ENCODE measurements around the gene RSU1. TPM values are rescaled to one million over a fixed set of nuclear protein-coding genes. Genes with fewer than 3 reads are reported as not detected.
A peak's percentile ranks its signal among the peaks of the same experiment; 100 is the strongest.

Gene RSU1
- total RNA-seq, 1 experiment from 2014 or later = 29.5 TPM

DNA sequence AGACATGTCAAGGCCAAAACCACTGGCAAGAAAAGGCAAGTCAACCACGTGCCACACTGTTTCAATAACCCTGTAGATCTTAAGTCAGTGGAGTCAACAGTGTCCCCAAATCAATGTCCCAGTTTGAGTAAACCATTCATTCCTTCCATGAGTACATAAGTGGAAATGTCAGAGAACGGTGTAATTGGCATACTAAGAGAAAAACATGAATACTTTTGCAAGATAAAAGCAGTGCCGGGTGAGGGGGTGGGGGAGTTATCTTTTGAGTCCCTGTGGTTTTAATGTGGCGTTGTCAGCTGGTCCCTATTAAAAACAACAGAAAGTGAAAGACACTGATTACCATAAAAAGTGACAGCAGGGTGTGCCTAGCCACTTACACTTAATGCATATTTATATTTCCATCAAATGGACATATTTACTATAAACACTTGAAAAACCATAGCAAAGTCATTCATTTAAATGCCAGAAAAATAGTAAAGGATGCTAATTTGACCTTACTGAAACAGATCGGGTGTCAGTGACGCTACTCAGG lies 37.8 kb downstream of the RSU1 start:
- CTCF ChIA-PET = no interaction called here
- intact Hi-C loops (cut with micrococcal nuclease) = loop anchor here (5.0 to 10.0 kb wide), 2 partner anchors 465 to 732 kb away; no protein-coding TSS in a partner anchor
- H3K9me3 ChIP-seq (ENCODE audit: control insufficient read depth in 1 of 2, insufficient read depth in 1 of 2, low read depth in 1 of 2, low read length in 2 of 2) = no peaks in the 10 kb centered on the region
- H3K4me1 ChIP-seq (ENCODE audit: control insufficient read depth in 1 of 2, insufficient read depth in 2 of 2, low read length in 2 of 2) = no peaks in the 10 kb centered on the region
- no peaks in the 10 kb centered on the region for H4K20me1 ChIP-seq (ENCODE audit: insufficient read depth)
- no peaks in the 10 kb centered on the region for H3K27me3 ChIP-seq (ENCODE audit: insufficient read depth, low read length)
- H3K9me2 ChIP-seq (ENCODE audit: insufficient read depth) = no peaks in the 10 kb centered on the region
- ATAC-seq = no peak
- no peak for DNase-seq (ENCODE audit: low read depth, low spot score)
- H2AFZ ChIP-seq (ENCODE audit: low read depth, low read length, poor library complexity, severe bottlenecking) = no peak overlapping the region
- no peak overlapping the region for H3K4me3 ChIP-seq (replicated peaks in 1 of 2; ENCODE audit: low read depth in 1 of 2, low read length in 2 of 2)
- H3K27ac ChIP-seq (ENCODE audit: low read depth, low read length) = no peak overlapping the region
- H3K36me3 ChIP-seq (ENCODE audit: control insufficient read depth in 1 of 2, insufficient read depth in 2 of 2, low read length in 2 of 2) = no peaks in the 10 kb centered on the region
- TF ChIP-seq SP1 (IDR thresholded peaks at IDR 0.05; ENCODE audit: low read depth) (no peak), TCF7L2 (IDR thresholded peaks at IDR 0.05; ENCODE audit: borderline replicate concordance, extremely low read depth, insufficient read depth, insufficient read length) (no peak), JUND (IDR thresholded peaks at IDR 0.05) (no peak), ELF1 (IDR thresholded peaks at IDR 0.05; ENCODE audit: borderline replicate concordance, low read depth) (no peak), EZH2phosphoT487 (IDR thresholded peaks at IDR 0.05; ENCODE audit: borderline replicate concordance) (no peak), SIN3A (IDR thresholded peaks at IDR 0.05; ENCODE audit: low read depth) (no peak)
- POLR2A ChIA-PET = no interaction called here
- RAD21 ChIA-PET (ENCODE audit: low non-redundant PET in 1 of 2, low total read pairs in 2 of 2, uncharacterized antibody in 2 of 2, unreplicated experiment in 2 of 2) = no interaction called here
- no peaks in the 10 kb centered on the region for H3K79me2 ChIP-seq (ENCODE audit: insufficient read depth, low read length)
- H3K9ac ChIP-seq (ENCODE audit: low read length) = no peak overlapping the region
- H3K4me2 ChIP-seq (ENCODE audit: low read length) = no peak overlapping the region
- BruUV-seq (replicated peaks) = TSS peak; percentile 16

GRCh38 chr10:16777473-16778370 lies 39.5 kb downstream of the RSU1 start:
- Histone ChIP-seq H3K4me2 (ENCODE audit: low read length) (no peak overlapping the region), H3K27me3 (ENCODE audit: insufficient read depth, low read length) (no peaks in the 10 kb centered on the region), H3K36me3 (ENCODE audit: control insufficient read depth in 1 of 2, insufficient read depth in 2 of 2, low read length in 2 of 2) (no peaks in the 10 kb centered on the region), H3K9ac (ENCODE audit: low read length) (no peak overlapping the region), H3K79me2 (ENCODE audit: insufficient read depth, low read length) (no peaks in the 10 kb centered on the region), H3K9me2 (ENCODE audit: insufficient read depth) (no peaks in the 10 kb centered on the region), H3K9me3 (ENCODE audit: control insufficient read depth in 1 of 2, insufficient read depth in 1 of 2, low read depth in 1 of 2, low read length in 2 of 2) (no peaks in the 10 kb centered on the region), H3K4me3 (replicated peaks in 1 of 2; ENCODE audit: low read depth in 1 of 2, low read length in 2 of 2) (no peak overlapping the region), H4K20me1 (ENCODE audit: insufficient read depth) (no peaks in the 10 kb centered on the region), H2AFZ (ENCODE audit: low read depth, low read length, poor library complexity, severe bottlenecking) (no peak overlapping the region), H3K4me1 (ENCODE audit: control insufficient read depth in 1 of 2, insufficient read depth in 2 of 2, low read length in 2 of 2) (no peaks in the 10 kb centered on the region), H3K27ac (ENCODE audit: low read depth, low read length) (no peak overlapping the region)
- ChIA-PET RAD21 (ENCODE audit: low non-redundant PET in 1 of 2, low total read pairs in 2 of 2, uncharacterized antibody in 2 of 2, unreplicated experiment in 2 of 2) (no interaction called here), POLR2A (no interaction called here), CTCF (interaction anchor here (0.6 to 1.2 kb wide), 7 partner anchors 19 to 899 kb away, joined by 3 to 10 read pairs (median 3); partner anchors contain the start of gene RSU1)
- intact Hi-C loops (cut with micrococcal nuclease) = loop anchor here (2.0 to 10.0 kb wide), 5 partner anchors 463 to 899 kb away; no protein-coding TSS in a partner anchor
- DNase-seq (ENCODE audit: low read depth, low spot score) = peak; percentile 19
- TF ChIP-seq ELF1 (IDR thresholded peaks at IDR 0.05; ENCODE audit: borderline replicate concordance, low read depth) (no peak), RAD21 (IDR thresholded peaks at IDR 0.05; ENCODE audit: low read depth) (peak; percentile 69), CTCF (IDR thresholded peaks at IDR 0.05 in 2 of 3, conservative IDR thresholded peaks at IDR 0.05 in 1 of 3; ENCODE audit: borderline replicate concordance in 1 of 3, insufficient read depth in 1 of 3, low read depth in 2 of 3, low read length in 2 of 3) (peak; percentile 41 to 81 (median 58); a peak in 5 of 6 replicates), EZH2 (IDR thresholded peaks at IDR 0.05) (no peak)
- TF ChIP-seq, protein P1, sequence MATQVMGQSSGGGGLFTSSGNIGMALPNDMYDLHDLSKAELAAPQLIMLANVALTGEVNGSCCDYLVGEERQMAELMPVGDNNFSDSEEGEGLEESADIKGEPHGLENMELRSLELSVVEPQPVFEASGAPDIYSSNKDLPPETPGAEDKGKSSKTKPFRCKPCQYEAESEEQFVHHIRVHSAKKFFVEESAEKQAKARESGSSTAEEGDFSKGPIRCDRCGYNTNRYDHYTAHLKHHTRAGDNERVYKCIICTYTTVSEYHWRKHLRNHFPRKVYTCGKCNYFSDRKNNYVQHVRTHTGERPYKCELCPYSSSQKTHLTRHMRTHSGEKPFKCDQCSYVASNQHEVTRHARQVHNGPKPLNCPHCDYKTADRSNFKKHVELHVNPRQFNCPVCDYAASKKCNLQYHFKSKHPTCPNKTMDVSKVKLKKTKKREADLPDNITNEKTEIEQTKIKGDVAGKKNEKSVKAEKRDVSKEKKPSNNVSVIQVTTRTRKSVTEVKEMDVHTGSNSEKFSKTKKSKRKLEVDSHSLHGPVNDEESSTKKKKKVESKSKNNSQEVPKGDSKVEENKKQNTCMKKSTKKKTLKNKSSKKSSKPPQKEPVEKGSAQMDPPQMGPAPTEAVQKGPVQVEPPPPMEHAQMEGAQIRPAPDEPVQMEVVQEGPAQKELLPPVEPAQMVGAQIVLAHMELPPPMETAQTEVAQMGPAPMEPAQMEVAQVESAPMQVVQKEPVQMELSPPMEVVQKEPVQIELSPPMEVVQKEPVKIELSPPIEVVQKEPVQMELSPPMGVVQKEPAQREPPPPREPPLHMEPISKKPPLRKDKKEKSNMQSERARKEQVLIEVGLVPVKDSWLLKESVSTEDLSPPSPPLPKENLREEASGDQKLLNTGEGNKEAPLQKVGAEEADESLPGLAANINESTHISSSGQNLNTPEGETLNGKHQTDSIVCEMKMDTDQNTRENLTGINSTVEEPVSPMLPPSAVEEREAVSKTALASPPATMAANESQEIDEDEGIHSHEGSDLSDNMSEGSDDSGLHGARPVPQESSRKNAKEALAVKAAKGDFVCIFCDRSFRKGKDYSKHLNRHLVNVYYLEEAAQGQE (IDR thresholded peaks at IDR 0.05; ENCODE audit: low read depth) = no peak
- ATAC-seq = no peak
- BruUV-seq (replicated peaks) = no TSS peak
